Measurements from ENCODE around the gene CNOT3. TPM values are rescaled to one million over a fixed set of nuclear protein-coding genes. Genes with fewer than 3 reads are reported as not detected.

Gene CNOT3
- total and polyA plus RNA-seq, 4 donors = 23.5 to 40.4 (median 28.8) TPM

- no peaks in the 10 kb centered on the region for H3K27me3 ChIP-seq (ENCODE audit: control insufficient read depth in 3 of 3, insufficient read depth in 3 of 3, low read length in 2 of 3)
- H3K36me3 ChIP-seq (ENCODE audit: control insufficient read depth in 4 of 4, insufficient read depth in 4 of 4, low read length in 4 of 4) = peaks cover 0 to 15% (median 14%) of the 10 kb centered on the region in 4 donors
- H3K4me1 ChIP-seq (ENCODE audit: control insufficient read depth in 5 of 5, insufficient read depth in 5 of 5, low read length in 5 of 5) = peaks cover 0 to 21% (median 8%) of the 10 kb centered on the region in 5 donors
- TF ChIP-seq CTCF (IDR thresholded peaks at IDR 0.05; ENCODE audit: control extremely low read depth, extremely low read depth) = no peak
- H3K9me3 ChIP-seq (ENCODE audit: control insufficient read depth in 4 of 4, insufficient read depth in 3 of 4, low read length in 3 of 4) = no peaks in the 10 kb centered on the region
- H3K27ac ChIP-seq (ENCODE audit: low read depth in 1 of 2, low read length in 1 of 2) = peak overlapping the region; percentile 98 to 99
- WGBS, 2 donors = 0% methylated on average over 61 to 65 of the region's 65 CpGs
- DNase-seq = peak; percentile 100
- peak overlapping the region; percentile 36 for H3K4me3 ChIP-seq
- peak; percentile 79 for ATAC-seq (ENCODE audit: insufficient read depth, low FRiP score)
- peak overlapping the region; percentile 84 to 98 for H3K9ac ChIP-seq (ENCODE audit: insufficient read depth in 1 of 2, low read length in 2 of 2)
Observed at GRCh38 chr19:54189735-54190502, 52.4 kb downstream of the CNOT3 start.

GRCh38 chr19:54190503-54191010 lies 53.0 kb downstream of the CNOT3 start:
- Histone ChIP-seq H3K27me3 (ENCODE audit: control insufficient read depth in 3 of 3, insufficient read depth in 3 of 3, low read length in 2 of 3) (no peaks in the 10 kb centered on the region), H3K4me1 (ENCODE audit: control insufficient read depth in 5 of 5, insufficient read depth in 5 of 5, low read length in 5 of 5) (peaks cover 0 to 21% (median 8%) of the 10 kb centered on the region in 5 donors), H3K9me3 (ENCODE audit: control insufficient read depth in 4 of 4, insufficient read depth in 3 of 4, low read length in 3 of 4) (no peaks in the 10 kb centered on the region), H3K9ac (ENCODE audit: insufficient read depth in 1 of 2, low read length in 2 of 2) (peak overlapping the region; percentile 84 to 98), H3K36me3 (ENCODE audit: control insufficient read depth in 4 of 4, insufficient read depth in 4 of 4, low read length in 4 of 4) (peaks cover 0 to 15% (median 14%) of the 10 kb centered on the region in 4 donors), H3K27ac (ENCODE audit: low read depth in 1 of 2, low read length in 1 of 2) (peak overlapping the region; percentile 98 to 99), H3K4me3 (peak overlapping the region; percentile 57)
- DNase-seq (peak; percentile 100), ATAC-seq (ENCODE audit: insufficient read depth, low FRiP score) (peak; percentile 67)
- no peak for TF ChIP-seq CTCF (IDR thresholded peaks at IDR 0.05; ENCODE audit: control extremely low read depth, extremely low read depth)
- 0% methylated on average over 56 of the region's 56 CpGs for WGBS, 2 donors

- peak; percentile 34 for ATAC-seq (ENCODE audit: insufficient read depth, low FRiP score)
- H3K27ac ChIP-seq (ENCODE audit: low read depth in 1 of 2, low read length in 1 of 2) = peak within 1 kb of the TSS; percentile 98 to 99
- peaks cover 0 to 14% (median 13%) of the 10 kb centered on the region in 4 donors for H3K36me3 ChIP-seq (ENCODE audit: control insufficient read depth in 4 of 4, insufficient read depth in 4 of 4, low read length in 4 of 4)
- TF ChIP-seq CTCF (IDR thresholded peaks at IDR 0.05; ENCODE audit: control extremely low read depth, extremely low read depth) = no peak
- 1% methylated on average over 62 to 77 of the region's 77 CpGs for WGBS, 2 donors
- peaks cover 0 to 21% (median 8%) of the 10 kb centered on the region in 5 donors for H3K4me1 ChIP-seq (ENCODE audit: control insufficient read depth in 5 of 5, insufficient read depth in 5 of 5, low read length in 5 of 5)
- H3K9me3 ChIP-seq (ENCODE audit: control insufficient read depth in 4 of 4, insufficient read depth in 3 of 4, low read length in 3 of 4) = no peaks in the 10 kb centered on the region
- peak in 2 of 3 donors; percentile 91 to 95 for DNase-seq
- H3K4me3 ChIP-seq = peak within 1 kb of the TSS; percentile 57
- no peaks in the 10 kb centered on the region for H3K27me3 ChIP-seq (ENCODE audit: control insufficient read depth in 3 of 3, insufficient read depth in 3 of 3, low read length in 2 of 3)
- peak within 1 kb of the TSS; percentile 84 to 98 for H3K9ac ChIP-seq (ENCODE audit: insufficient read depth in 1 of 2, low read length in 2 of 2)
Observed at GRCh38 chr19:54191011-54191810, 53.6 kb downstream of the CNOT3 start, which contains the start of gene TSEN34. TSEN34 (plus strand) TSS chr19:54191308; CDS start chr19:54191365, 57 bp downstream.
